ENCODE data around the gene EDIL3. TPM values are rescaled to one million over a fixed set of nuclear protein-coding genes. Genes with fewer than 3 reads are reported as not detected.

EDIL3 gene
- total and polyA plus RNA-seq, 5 donors from 2014 or later = not detected

- Mint-ChIP-seq H3K27ac (no peak overlapping the region), H3K4me1 (no peaks in the 10 kb centered on the region), H3K36me3 (no peaks in the 10 kb centered on the region), H3K9me3 (peaks cover 0 to 2% (median 0%) of the 10 kb centered on the region in 7 donors), H3K4me3 (no peak overlapping the region), H3K27me3 (no peaks in the 10 kb centered on the region)
- H3K36me3 ChIP-seq (ENCODE audit: control insufficient read depth, insufficient read depth, low read length) = no peaks in the 10 kb centered on the region
- peaks cover 0 to 3% of the 10 kb centered on the region in 2 experiments for H3K9me3 ChIP-seq (ENCODE audit: control insufficient read depth in 2 of 2, low read length in 2 of 2)
- no peak overlapping the region for H3K27ac ChIP-seq (ENCODE audit: insufficient read depth, low read length, poor library complexity, severe bottlenecking)
- no peaks in the 10 kb centered on the region for H3K4me1 ChIP-seq (ENCODE audit: control insufficient read depth, insufficient read depth, low read length, poor library complexity, severe bottlenecking)
- ATAC-seq (ENCODE audit: low read depth in 2 of 2) (no peak), DNase-seq (no peak)
- no peaks in the 10 kb centered on the region for H3K27me3 ChIP-seq (ENCODE audit: control insufficient read depth, insufficient read depth, low read length)
- H3K4me3 ChIP-seq (ENCODE audit: low read depth, low read length) = no peak overlapping the region
These were observed 21.4 kb upstream of the EDIL3 start for GRCh38 chr5:84406111-84406510.

GRCh38 chr5:84403773-84404172 is 19.1 kb upstream of the EDIL3 start:
- ATAC-seq (ENCODE audit: low read depth in 2 of 2) (no peak), DNase-seq (no peak)
- Mint-ChIP-seq H3K27ac (no peak overlapping the region), H3K4me1 (no peaks in the 10 kb centered on the region), H3K36me3 (no peaks in the 10 kb centered on the region), H3K9me3 (peaks cover 0 to 4% (median 0%) of the 10 kb centered on the region in 7 donors), H3K27me3 (no peaks in the 10 kb centered on the region), H3K4me3 (no peak overlapping the region)
- no peak overlapping the region for H3K27ac ChIP-seq (ENCODE audit: insufficient read depth, low read length, poor library complexity, severe bottlenecking)
- H3K9me3 ChIP-seq (ENCODE audit: control insufficient read depth in 2 of 2, low read length in 2 of 2) = peaks cover 0 to 3% of the 10 kb centered on the region in 2 experiments
- no peak overlapping the region for H3K4me3 ChIP-seq (ENCODE audit: low read depth, low read length)
- no peaks in the 10 kb centered on the region for H3K27me3 ChIP-seq (ENCODE audit: control insufficient read depth, insufficient read depth, low read length)
- no peaks in the 10 kb centered on the region for H3K36me3 ChIP-seq (ENCODE audit: control insufficient read depth, insufficient read depth, low read length)
- H3K4me1 ChIP-seq (ENCODE audit: control insufficient read depth, insufficient read depth, low read length, poor library complexity, severe bottlenecking) = no peaks in the 10 kb centered on the region

GRCh38 chr5:84397385-84397784 is 12.7 kb upstream of the EDIL3 start:
- no peaks in the 10 kb centered on the region for H3K27me3 ChIP-seq (ENCODE audit: control insufficient read depth, insufficient read depth, low read length)
- H3K4me1 ChIP-seq (ENCODE audit: control insufficient read depth, insufficient read depth, low read length, poor library complexity, severe bottlenecking) = no peaks in the 10 kb centered on the region
- no peak overlapping the region for H3K27ac ChIP-seq (ENCODE audit: insufficient read depth, low read length, poor library complexity, severe bottlenecking)
- DNase-seq (no peak), ATAC-seq (ENCODE audit: low read depth in 2 of 2) (no peak)
- Mint-ChIP-seq H3K4me1 (no peaks in the 10 kb centered on the region), H3K36me3 (no peaks in the 10 kb centered on the region), H3K27ac (no peak overlapping the region), H3K27me3 (no peaks in the 10 kb centered on the region), H3K4me3 (no peak overlapping the region), H3K9me3 (peaks cover 0 to 8% (median 0%) of the 10 kb centered on the region in 7 donors)
- no peak overlapping the region for H3K4me3 ChIP-seq (ENCODE audit: low read depth, low read length)
- no peaks in the 10 kb centered on the region for H3K9me3 ChIP-seq (ENCODE audit: control insufficient read depth in 2 of 2, low read length in 2 of 2)
- no peaks in the 10 kb centered on the region for H3K36me3 ChIP-seq (ENCODE audit: control insufficient read depth, insufficient read depth, low read length)

- H3K4me3 Mint-ChIP-seq = no peak overlapping the region
- H3K9me3 ChIP-seq (ENCODE audit: control insufficient read depth in 2 of 2, low read length in 2 of 2) = no peaks in the 10 kb centered on the region
- H3K4me1 Mint-ChIP-seq = no peaks in the 10 kb centered on the region
- H3K27ac Mint-ChIP-seq = no peak overlapping the region
- no peak overlapping the region for H3K27ac ChIP-seq (ENCODE audit: insufficient read depth, low read length, poor library complexity, severe bottlenecking)
- DNase-seq = no peak
- no peaks in the 10 kb centered on the region for H3K36me3 Mint-ChIP-seq
- no peaks in the 10 kb centered on the region for H3K4me1 ChIP-seq (ENCODE audit: control insufficient read depth, insufficient read depth, low read length, poor library complexity, severe bottlenecking)
- no peaks in the 10 kb centered on the region for H3K36me3 ChIP-seq (ENCODE audit: control insufficient read depth, insufficient read depth, low read length)
- no peaks in the 10 kb centered on the region for H3K27me3 Mint-ChIP-seq
- H3K27me3 ChIP-seq (ENCODE audit: control insufficient read depth, insufficient read depth, low read length) = no peaks in the 10 kb centered on the region
- ATAC-seq (ENCODE audit: low read depth in 2 of 2) = no peak
- peaks cover 0 to 7% (median 3%) of the 10 kb centered on the region in 7 donors for H3K9me3 Mint-ChIP-seq
- H3K4me3 ChIP-seq (ENCODE audit: low read depth, low read length) = no peak overlapping the region
These were observed 9.3 kb upstream of the EDIL3 start for GRCh38 chr5:84393969-84394368.

GRCh38 chr5:84392836-84393235 is 8.2 kb upstream of the EDIL3 start:
- ATAC-seq (ENCODE audit: low read depth in 2 of 2) = no peak
- no peak overlapping the region for H3K4me3 Mint-ChIP-seq

GRCh38 chr5:84385705-84386104 is 1.0 kb upstream of the EDIL3 start:
- no peak overlapping the region for H3K27ac ChIP-seq (ENCODE audit: insufficient read depth, low read length, poor library complexity, severe bottlenecking)
- Mint-ChIP-seq H3K9me3 (peaks cover 0 to 13% (median 0%) of the 10 kb centered on the region in 7 donors), H3K4me1 (peaks cover 0 to 2% (median 1%) of the 10 kb centered on the region in 4 donors), H3K27me3 (peaks cover 33% of the 10 kb centered on the region), H3K4me3 (no peak overlapping the region), H3K27ac (no peak overlapping the region), H3K36me3 (peaks cover 4% of the 10 kb centered on the region)
- no peaks in the 10 kb centered on the region for H3K9me3 ChIP-seq (ENCODE audit: control insufficient read depth in 2 of 2, low read length in 2 of 2)
- ATAC-seq (ENCODE audit: low read depth in 2 of 2) = no peak
- no peak overlapping the region for H3K4me3 ChIP-seq (ENCODE audit: low read depth, low read length)
- peaks cover 7% of the 10 kb centered on the region for H3K27me3 ChIP-seq (ENCODE audit: control insufficient read depth, insufficient read depth, low read length)
- DNase-seq = no peak
- H3K36me3 ChIP-seq (ENCODE audit: control insufficient read depth, insufficient read depth, low read length) = no peaks in the 10 kb centered on the region
- no peaks in the 10 kb centered on the region for H3K4me1 ChIP-seq (ENCODE audit: control insufficient read depth, insufficient read depth, low read length, poor library complexity, severe bottlenecking)

More at GRCh38 chr5:84392836-84393235, 8.2 kb upstream of the EDIL3 start:
- no peaks in the 10 kb centered on the region for H3K27me3 Mint-ChIP-seq
- H3K36me3 ChIP-seq (ENCODE audit: control insufficient read depth, insufficient read depth, low read length) = no peaks in the 10 kb centered on the region
- peaks cover 0 to 4% (median 3%) of the 10 kb centered on the region in 7 donors for H3K9me3 Mint-ChIP-seq
- H3K27me3 ChIP-seq (ENCODE audit: control insufficient read depth, insufficient read depth, low read length) = no peaks in the 10 kb centered on the region
- H3K36me3 Mint-ChIP-seq = no peaks in the 10 kb centered on the region
- H3K4me3 ChIP-seq (ENCODE audit: low read depth, low read length) = no peak overlapping the region
- DNase-seq = no peak
- H3K27ac ChIP-seq (ENCODE audit: insufficient read depth, low read length, poor library complexity, severe bottlenecking) = no peak overlapping the region
- H3K27ac Mint-ChIP-seq = no peak overlapping the region
- no peaks in the 10 kb centered on the region for H3K4me1 ChIP-seq (ENCODE audit: control insufficient read depth, insufficient read depth, low read length, poor library complexity, severe bottlenecking)
- no peaks in the 10 kb centered on the region for H3K9me3 ChIP-seq (ENCODE audit: control insufficient read depth in 2 of 2, low read length in 2 of 2)
- H3K4me1 Mint-ChIP-seq = no peaks in the 10 kb centered on the region

GRCh38 chr5:84383816-84384603 is 670 bp downstream of the EDIL3 start:
- Histone ChIP-seq H3K27ac (ENCODE audit: insufficient read depth, low read length, poor library complexity, severe bottlenecking) (no peak overlapping the region), H3K4me3 (ENCODE audit: low read depth, low read length) (no peak overlapping the region), H3K9me3 (ENCODE audit: control insufficient read depth in 2 of 2, low read length in 2 of 2) (no peaks in the 10 kb centered on the region), H3K4me1 (ENCODE audit: control insufficient read depth, insufficient read depth, low read length, poor library complexity, severe bottlenecking) (no peaks in the 10 kb centered on the region), H3K36me3 (ENCODE audit: control insufficient read depth, insufficient read depth, low read length) (no peaks in the 10 kb centered on the region), H3K27me3 (ENCODE audit: control insufficient read depth, insufficient read depth, low read length) (peaks cover 7% of the 10 kb centered on the region)
- Mint-ChIP-seq H3K27me3 (peaks cover 33% of the 10 kb centered on the region), H3K36me3 (peaks cover 4% of the 10 kb centered on the region), H3K4me3 (no peak overlapping the region), H3K4me1 (peaks cover 0 to 2% (median 1%) of the 10 kb centered on the region in 4 donors), H3K9me3 (peaks cover 0 to 13% (median 0%) of the 10 kb centered on the region in 7 donors), H3K27ac (no peak overlapping the region)
- DNase-seq (no peak), ATAC-seq (ENCODE audit: low read depth in 2 of 2) (no peak)

GRCh38 chr5:84383296-84383815 is 1.3 kb downstream of the EDIL3 start:
- Mint-ChIP-seq H3K27me3 (peaks cover 33% of the 10 kb centered on the region), H3K27ac (no peak overlapping the region), H3K4me1 (peaks cover 0 to 2% (median 1%) of the 10 kb centered on the region in 4 donors), H3K4me3 (no peak overlapping the region), H3K36me3 (peaks cover 4% of the 10 kb centered on the region), H3K9me3 (peaks cover 0 to 14% (median 0%) of the 10 kb centered on the region in 7 donors)
- no peak for ATAC-seq (ENCODE audit: low read depth in 2 of 2)
- DNase-seq = no peak
- H3K4me3 ChIP-seq (ENCODE audit: low read depth, low read length) = no peak overlapping the region
- H3K27ac ChIP-seq (ENCODE audit: insufficient read depth, low read length, poor library complexity, severe bottlenecking) = no peak overlapping the region
- H3K4me1 ChIP-seq (ENCODE audit: control insufficient read depth, insufficient read depth, low read length, poor library complexity, severe bottlenecking) = no peaks in the 10 kb centered on the region
- no peaks in the 10 kb centered on the region for H3K9me3 ChIP-seq (ENCODE audit: control insufficient read depth in 2 of 2, low read length in 2 of 2)
- no peaks in the 10 kb centered on the region for H3K36me3 ChIP-seq (ENCODE audit: control insufficient read depth, insufficient read depth, low read length)
- H3K27me3 ChIP-seq (ENCODE audit: control insufficient read depth, insufficient read depth, low read length) = peaks cover 7% of the 10 kb centered on the region

Data from CD4-positive, CD25-positive, alpha-beta regulatory T cell (primary cell).